ENCODE measurements around the gene SBNO2.

DNA sequence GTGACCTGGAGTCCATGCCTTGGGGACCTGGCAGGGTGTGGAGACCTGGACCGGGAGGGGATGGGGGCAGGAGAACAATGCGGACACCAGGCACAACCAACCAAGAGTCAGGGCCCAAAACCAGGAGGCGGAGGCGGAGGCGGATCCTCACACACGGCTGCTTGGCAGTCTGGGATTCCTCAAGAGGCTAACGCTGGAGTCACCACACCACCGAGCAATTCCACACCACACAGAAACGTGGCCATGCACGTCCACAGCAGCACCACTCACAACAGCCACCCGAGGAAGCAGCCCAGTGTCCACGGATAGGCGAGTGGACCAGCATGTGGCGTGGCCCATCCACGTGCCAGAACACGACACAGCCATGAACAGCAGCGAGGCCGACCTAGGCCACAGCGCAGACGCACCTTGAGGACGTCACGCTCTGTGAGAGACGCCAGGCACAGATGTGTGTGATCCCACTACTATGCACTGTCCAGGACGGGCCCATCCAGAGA is 17.7 kb downstream of the SBNO2 start:
- TF ChIP-seq YY1 (IDR thresholded peaks at IDR 0.05; ENCODE audit: insufficient read depth, insufficient read length) (no peak), SUZ12 (IDR thresholded peaks at IDR 0.05; ENCODE audit: extremely low read depth, insufficient read depth, insufficient read length) (no peak)

Data from NT2/D1 (cell line).